Gastrocnemius medialis (tissue), 4 donors: ENCODE results near the gene ERCC6L2.

Experiments
- CTCF ChIP-seq, 5 experiments: fragments of 450-650 bp in 3 of 5; fragments of 200-600 bp in 2 of 5; sonication (generic) in 2 of 5; IDR thresholded peaks in 4 of 5; conservative IDR thresholded peaks in 1 of 5; 1 replicate in 4 of 5; 2 replicates in 1 of 5; pipeline ENCODE4 v1.5.1; 2016 to 2019; ENCODE audit warnings: antibody characterized with exemption in 5 of 5, mild to moderate bottlenecking in 3 of 5, moderate library complexity in 3 of 5
- POLR2A ChIP-seq, 2 donors: fragments of 450-650 bp; IDR thresholded peaks; one replicate each; pipeline ENCODE4 v1.6.1; 2017; ENCODE audit warnings: antibody characterized with exemption in 2 of 2, mild to moderate bottlenecking in 2 of 2, moderate library complexity in 2 of 2

GRCh38 chr9:95952471-95952870 is 77.0 kb downstream of the ERCC6L2 start:
- TF ChIP-seq CTCF (IDR thresholded peaks at IDR 0.05 in 4 of 5, conservative IDR thresholded peaks at IDR 0.05 in 1 of 5): no peak
- TF ChIP-seq POLR2A (IDR thresholded peaks at IDR 0.05): no peak
